OCI-LY3 (cell line): ENCODE data around the gene CCDC12.

Experiments used
- H2AFZ ChIP-seq: fragments of 200-600, 300-600 bp; shearing (Covaris generic); 2 replicates; pipeline ENCODE4 v1.6.0; 2014; ENCODE audit warnings: antibody characterized with exemption, low read depth, low read length
- H3K27ac ChIP-seq: fragments of 200-600, 300-600 bp; sonication (generic); 2 replicates; pipeline ENCODE4 v1.5.1; 2014; ENCODE audit warnings: mild to moderate bottlenecking, low read length, moderate library complexity, mixed read lengths
- H3K27me3 ChIP-seq: fragments of 200-600, 300-600 bp; sonication (generic); 2 replicates; pipeline ENCODE4 v1.6.1; 2014; ENCODE audit warnings: low read depth, low read length, mixed read lengths
- H3K36me3 ChIP-seq: fragments of 200-600, 300-600 bp; sonication (generic); replicated peaks from 2 replicates; pipeline ENCODE3; 2014; ENCODE audit warnings: low read depth, low read length, mixed read lengths
- H3K4me1 ChIP-seq: fragments of 300-600, 200-600 bp; sonication (generic); 2 replicates; pipeline ENCODE4 v1.6.1; 2014; ENCODE audit warnings: low read length, mixed read lengths
- H3K4me2 ChIP-seq: fragments of 200-600, 300-600 bp; sonication (generic); 2 replicates; pipeline ENCODE4 v1.6.1; 2014; ENCODE audit warnings: low read length, mixed read lengths
- H3K4me3 ChIP-seq: fragments of 300-600, 200-600 bp; sonication (generic); 2 replicates; pipeline ENCODE4 v1.5.1; 2014; ENCODE audit warnings: antibody characterized with exemption, mild to moderate bottlenecking, low read length, moderate library complexity
- H3K79me2 ChIP-seq: fragments of 300-600, 200-600 bp; shearing (Covaris generic); 2 replicates; pipeline ENCODE4 v1.6.1; 2014; ENCODE audit warnings: mild to moderate bottlenecking, low read length, mixed read lengths
- H3K9ac ChIP-seq: fragments of 300-600, 200-600 bp; shearing (Covaris generic); 2 replicates; pipeline ENCODE4 v1.6.0; 2014; ENCODE audit warnings: mild to moderate bottlenecking, low read length, moderate library complexity
- H3K9me3 ChIP-seq: fragments of 200-600, 300-600 bp; shearing (Covaris generic); 2 replicates; pipeline ENCODE4 v1.6.1; 2014; ENCODE audit warnings: low read length, mixed read lengths; ENCODE audit not compliant: insufficient read depth
- H4K20me1 ChIP-seq: fragments of 200-600, 300-600 bp; sonication (generic); 2 replicates; pipeline ENCODE4 v1.6.1; 2016; ENCODE audit warnings: low read length, mixed read lengths; ENCODE audit not compliant: insufficient read depth
- CTCF ChIP-seq: fragments of 200-600, 300-600 bp; sonication (generic); IDR thresholded peaks from 2 replicates; pipeline ENCODE4 v1.5.1; 2014; ENCODE audit warnings: antibody characterized with exemption, low read length, low read depth
- EZH2phosphoT487 ChIP-seq: fragments of 200-600 bp; shearing (Covaris generic); IDR thresholded peaks from 2 replicates; pipeline ENCODE4 v1.6.1; 2018; ENCODE audit warnings: antibody characterized with exemption, mixed run types, low read depth

CCDC12 gene

GRCh38 chr3:46935168-46935858, 41.2 kb downstream of the CCDC12 start:
- peak overlapping the region; percentile 80 for H3K27ac ChIP-seq
- H3K9ac ChIP-seq = peak overlapping the region; percentile 57; the same call in 1 of the 2 replicates
- H3K4me2 ChIP-seq = peak overlapping the region; percentile 43
- no peaks in the 10 kb centered on the region for H4K20me1 ChIP-seq
- no peak overlapping the region for H3K4me3 ChIP-seq
- H2AFZ ChIP-seq = no peak overlapping the region
- H3K4me1 ChIP-seq = peaks cover 98% of the 10 kb centered on the region
- no peaks in the 10 kb centered on the region for H3K27me3 ChIP-seq
- peaks cover 71% of the 10 kb centered on the region for H3K36me3 ChIP-seq
- no peaks in the 10 kb centered on the region for H3K9me3 ChIP-seq
- no peak for TF ChIP-seq EZH2phosphoT487
- no peak for TF ChIP-seq CTCF
- peaks cover 98% of the 10 kb centered on the region for H3K79me2 ChIP-seq

GRCh38 chr3:46934498-46935167, 41.9 kb downstream of the CCDC12 start:
- Histone ChIP-seq H3K9ac (no peak overlapping the region), H4K20me1 (no peaks in the 10 kb centered on the region), H3K27ac (peak overlapping the region; percentile 80), H3K36me3 (peaks cover 67% of the 10 kb centered on the region), H3K4me2 (no peak overlapping the region), H3K4me1 (peaks cover 98% of the 10 kb centered on the region), H3K79me2 (peaks cover 98% of the 10 kb centered on the region), H2AFZ (no peak overlapping the region), H3K27me3 (no peaks in the 10 kb centered on the region), H3K9me3 (no peaks in the 10 kb centered on the region), H3K4me3 (no peak overlapping the region)
- TF ChIP-seq EZH2phosphoT487 (no peak), CTCF (no peak)

GRCh38 chr3:46934072-46934471, 42.5 kb downstream of the CCDC12 start:
- no peak overlapping the region for H3K4me3 ChIP-seq
- peak overlapping the region; percentile 40 for H3K27ac ChIP-seq
- peaks cover 70% of the 10 kb centered on the region for H3K36me3 ChIP-seq
- H3K9me3 ChIP-seq = peaks cover 5% of the 10 kb centered on the region; the same call in 1 of the 2 replicates
- H3K4me2 ChIP-seq = no peak overlapping the region
- H4K20me1 ChIP-seq = no peaks in the 10 kb centered on the region
- TF ChIP-seq CTCF = no peak
- TF ChIP-seq EZH2phosphoT487 = no peak
- peaks cover 98% of the 10 kb centered on the region for H3K79me2 ChIP-seq
- H3K27me3 ChIP-seq = no peaks in the 10 kb centered on the region
- peaks cover 98% of the 10 kb centered on the region for H3K4me1 ChIP-seq
- H3K9ac ChIP-seq = no peak overlapping the region
- no peak overlapping the region for H2AFZ ChIP-seq

GRCh38 chr3:46933261-46933660, 43.3 kb downstream of the CCDC12 start:
- Histone ChIP-seq H3K4me2 (peak overlapping the region; percentile 67), H3K9me3 (peaks cover 7% of the 10 kb centered on the region; the same call in 1 of the 2 replicates), H3K9ac (peak overlapping the region; percentile 78), H2AFZ (no peak overlapping the region), H3K79me2 (peaks cover 92% of the 10 kb centered on the region), H4K20me1 (no peaks in the 10 kb centered on the region), H3K27me3 (no peaks in the 10 kb centered on the region), H3K27ac (peak overlapping the region; percentile 98), H3K36me3 (peaks cover 71% of the 10 kb centered on the region), H3K4me3 (no peak overlapping the region), H3K4me1 (peaks cover 98% of the 10 kb centered on the region)
- TF ChIP-seq EZH2phosphoT487 = no peak
- TF ChIP-seq CTCF = no peak
